Mononuclear cell (primary cell): ENCODE data around the gene TNP1. TPM values are rescaled to one million over a fixed set of nuclear protein-coding genes. Genes with fewer than 3 reads are reported as not detected.

Source experiments
- H3K27me3 ChIP-seq: 2 replicates; pipeline ENCODE4 v1.6.0; 2011; ENCODE audit warnings: low read length, control low read depth; ENCODE audit not compliant: insufficient read depth
- H3K4me1 ChIP-seq: 2 replicates; pipeline ENCODE4 v1.5.1; 2011; ENCODE audit warnings: mild to moderate bottlenecking, low read length, control low read depth; ENCODE audit not compliant: insufficient read depth
- H3K4me3 ChIP-seq: 2 replicates; pipeline ENCODE4 v1.5.1; 2011; ENCODE audit warnings: mild to moderate bottlenecking, low read length, moderate library complexity
- H3K9me3 ChIP-seq: 2 replicates; pipeline ENCODE4 v1.5.1; 2011; ENCODE audit warnings: low read depth, mild to moderate bottlenecking, control low read depth, low read length
- total RNA-seq: library from RNA; depleted of rRNA; stranded (reverse); fragments of >200 nt; gene quantifications from one replicate; pipeline ENCODE4 v1.2.3, GENCODE V29; 2012

TNP1 gene
- total RNA-seq, 1 donor: not detected

DNA sequence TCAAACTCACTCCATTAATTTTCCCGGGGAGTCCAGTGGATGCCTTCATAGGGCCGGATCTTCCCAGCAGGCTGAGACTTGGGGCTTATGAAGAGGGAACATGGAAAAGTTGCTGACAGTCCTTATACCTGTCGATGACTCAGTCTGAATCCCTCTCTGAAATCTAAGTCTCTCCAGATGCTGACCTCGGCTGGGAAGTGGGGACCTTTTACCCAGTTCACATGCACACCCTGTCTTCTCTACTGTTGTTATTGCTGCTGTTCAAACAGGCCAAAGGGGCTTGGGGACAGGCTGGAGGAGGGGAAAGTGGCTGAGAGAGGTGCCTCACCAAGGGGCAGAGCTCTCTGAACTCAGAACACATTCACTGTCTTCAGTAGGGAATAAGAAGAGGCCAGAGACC, 4.1 kb upstream of the TNP1 start:
- H3K9me3 ChIP-seq: no peaks in the 10 kb centered on the region

GRCh38 chr2:216862628-216863398, 2.9 kb upstream of the TNP1 start:
- no peaks in the 10 kb centered on the region for H3K27me3 ChIP-seq
- no peak overlapping the region for H3K4me3 ChIP-seq
- H3K4me1 ChIP-seq: no peaks in the 10 kb centered on the region
- no peaks in the 10 kb centered on the region for H3K9me3 ChIP-seq

More for the DNA sequence above, 4.1 kb upstream of the TNP1 start:
- no peaks in the 10 kb centered on the region for H3K27me3 ChIP-seq
- no peak overlapping the region for H3K4me3 ChIP-seq
- no peaks in the 10 kb centered on the region for H3K4me1 ChIP-seq

- Histone ChIP-seq H3K4me3 (no peak overlapping the region), H3K27me3 (no peaks in the 10 kb centered on the region), H3K9me3 (no peaks in the 10 kb centered on the region), H3K4me1 (no peaks in the 10 kb centered on the region)
Measured at GRCh38 chr2:216860426-216861137, 718 bp upstream of the TNP1 start.

- H3K4me1 ChIP-seq: no peaks in the 10 kb centered on the region
- H3K4me3 ChIP-seq: no peak overlapping the region
- no peaks in the 10 kb centered on the region for H3K9me3 ChIP-seq
- no peaks in the 10 kb centered on the region for H3K27me3 ChIP-seq
Measured at GRCh38 chr2:216858312-216858711, 1.6 kb downstream of the TNP1 start.

GRCh38 chr2:216857131-216857550, 2.7 kb downstream of the TNP1 start:
- H3K4me1 ChIP-seq: no peaks in the 10 kb centered on the region
- H3K9me3 ChIP-seq: no peaks in the 10 kb centered on the region
- no peaks in the 10 kb centered on the region for H3K27me3 ChIP-seq
- no peak overlapping the region for H3K4me3 ChIP-seq

DNA sequence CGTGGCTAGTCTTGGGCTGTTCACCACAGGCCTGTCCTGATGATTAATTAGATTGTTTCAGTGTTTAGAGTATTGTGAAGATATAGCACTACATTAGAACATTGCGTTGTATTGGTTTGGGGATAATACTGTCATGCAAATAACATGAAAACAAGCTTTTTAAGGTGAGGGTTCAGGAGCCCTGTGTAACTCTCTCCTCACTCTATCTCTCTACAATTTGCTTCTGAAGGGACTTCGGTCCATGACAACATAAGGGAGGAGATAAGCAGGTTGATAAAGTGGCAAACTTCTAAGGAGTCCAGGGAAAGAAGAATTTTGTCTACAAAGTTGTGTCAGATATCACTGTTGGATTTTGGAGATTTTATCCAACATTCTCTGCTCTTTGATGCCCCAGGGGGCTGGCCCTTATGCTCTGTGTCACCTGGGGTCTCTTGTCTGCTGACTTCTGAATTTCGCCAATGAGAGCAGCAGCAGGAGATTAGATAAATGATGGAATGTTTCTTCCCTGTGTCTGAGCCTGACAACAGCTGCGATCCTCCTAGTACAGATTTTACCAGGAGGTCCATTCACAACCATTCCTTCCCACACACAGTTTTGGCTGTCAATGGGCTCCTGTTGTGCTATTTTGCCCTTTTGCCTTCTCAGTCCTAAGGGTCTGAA, 3.3 kb downstream of the TNP1 start:
- Histone ChIP-seq H3K9me3 (no peaks in the 10 kb centered on the region), H3K4me3 (no peak overlapping the region), H3K4me1 (no peaks in the 10 kb centered on the region), H3K27me3 (no peaks in the 10 kb centered on the region)

- H3K4me3 ChIP-seq: no peak overlapping the region
- H3K9me3 ChIP-seq: no peaks in the 10 kb centered on the region
- no peaks in the 10 kb centered on the region for H3K27me3 ChIP-seq
- H3K4me1 ChIP-seq: no peaks in the 10 kb centered on the region
Measured at GRCh38 chr2:216855605-216856004, 4.3 kb downstream of the TNP1 start.

GRCh38 chr2:216855079-216855478, 4.8 kb downstream of the TNP1 start:
- no peaks in the 10 kb centered on the region for H3K4me1 ChIP-seq
- no peak overlapping the region for H3K4me3 ChIP-seq
- no peaks in the 10 kb centered on the region for H3K27me3 ChIP-seq
- no peaks in the 10 kb centered on the region for H3K9me3 ChIP-seq

- H3K4me1 ChIP-seq: no peaks in the 10 kb centered on the region
Measured at GRCh38 chr2:216851486-216852090, 8.3 kb downstream of the TNP1 start.

GRCh38 chr2:216850665-216851322, 9.1 kb downstream of the TNP1 start:
- Histone ChIP-seq H3K27me3 (no peaks in the 10 kb centered on the region), H3K4me1 (no peaks in the 10 kb centered on the region), H3K9me3 (no peaks in the 10 kb centered on the region), H3K4me3 (no peak overlapping the region)

More at GRCh38 chr2:216851486-216852090, 8.3 kb downstream of the TNP1 start:
- H3K9me3 ChIP-seq: no peaks in the 10 kb centered on the region
- H3K27me3 ChIP-seq: no peaks in the 10 kb centered on the region
- H3K4me3 ChIP-seq: no peak overlapping the region

- no peaks in the 10 kb centered on the region for H3K9me3 ChIP-seq
- no peaks in the 10 kb centered on the region for H3K4me1 ChIP-seq
- no peak overlapping the region for H3K4me3 ChIP-seq
- no peaks in the 10 kb centered on the region for H3K27me3 ChIP-seq
Measured at GRCh38 chr2:216849987-216850386, 9.9 kb downstream of the TNP1 start.

GRCh38 chr2:216845426-216845825, 14.4 kb downstream of the TNP1 start:
- Histone ChIP-seq H3K4me3 (no peak overlapping the region), H3K27me3 (no peaks in the 10 kb centered on the region), H3K9me3 (no peaks in the 10 kb centered on the region), H3K4me1 (no peaks in the 10 kb centered on the region)

DNA sequence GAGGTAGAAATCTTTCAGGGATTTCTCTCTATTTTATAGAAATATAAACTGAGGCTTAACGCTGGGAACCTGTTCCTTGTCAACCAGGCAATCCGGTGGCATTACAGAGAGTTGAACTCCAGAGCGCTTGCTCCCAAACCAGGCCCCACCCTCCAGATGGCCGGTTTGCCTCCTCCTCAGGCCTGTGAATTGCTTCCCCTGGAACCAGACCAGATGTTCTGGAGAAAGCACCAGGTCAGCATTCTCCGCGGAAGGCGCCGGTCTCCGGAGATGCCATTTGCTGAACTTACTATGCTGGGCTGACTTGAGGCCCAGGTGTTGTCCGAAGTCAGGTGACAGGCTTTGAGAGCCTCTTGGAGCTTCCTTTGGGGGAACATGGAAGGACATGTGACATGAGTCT, 17.2 kb downstream of the TNP1 start:
- Histone ChIP-seq H3K4me3 (no peak overlapping the region), H3K4me1 (no peaks in the 10 kb centered on the region), H3K27me3 (no peaks in the 10 kb centered on the region), H3K9me3 (no peaks in the 10 kb centered on the region)

DNA sequence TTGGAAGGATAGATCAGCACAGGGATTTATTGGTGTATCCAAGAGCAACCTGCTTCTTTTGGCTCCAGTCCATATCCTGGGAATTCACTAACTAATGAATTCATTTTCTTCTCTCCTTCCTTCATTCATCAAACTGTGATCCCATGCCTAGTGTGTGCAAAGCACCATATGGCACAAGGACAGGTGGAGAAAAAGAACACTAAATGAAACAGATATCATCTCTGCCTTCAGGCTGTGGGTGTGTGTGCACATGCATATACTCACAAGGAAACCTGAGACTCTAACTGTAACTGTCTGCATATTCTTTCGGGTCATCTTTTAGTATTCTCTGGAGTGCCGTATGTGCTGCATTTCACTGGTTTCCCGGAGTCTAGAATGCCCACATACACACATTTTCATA, 20.2 kb downstream of the TNP1 start:
- no peaks in the 10 kb centered on the region for H3K27me3 ChIP-seq
- no peak overlapping the region for H3K4me3 ChIP-seq

DNA sequence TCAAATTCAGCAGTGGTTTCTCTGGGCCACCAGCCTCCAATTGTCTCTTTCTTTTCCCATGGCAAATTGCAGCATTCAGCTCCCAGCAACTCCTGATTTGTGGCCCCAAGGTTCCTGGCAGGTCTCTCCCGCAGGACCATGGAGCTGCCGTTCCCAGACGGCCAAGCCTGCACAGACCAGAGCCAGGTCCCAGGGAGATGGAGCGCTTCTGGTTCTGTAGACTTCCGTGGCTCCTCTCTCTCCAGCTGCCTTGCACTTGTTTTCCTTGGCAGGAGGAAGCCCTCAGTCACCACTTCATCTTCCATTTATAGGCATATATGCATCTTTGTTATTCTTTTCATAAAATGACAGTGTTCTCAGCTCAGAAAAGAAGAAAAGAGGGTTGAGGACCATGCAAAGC, 21.7 kb downstream of the TNP1 start:
- Histone ChIP-seq H3K4me1 (no peaks in the 10 kb centered on the region), H3K27me3 (no peaks in the 10 kb centered on the region), H3K9me3 (no peaks in the 10 kb centered on the region), H3K4me3 (no peak overlapping the region)

More for the DNA sequence above, 20.2 kb downstream of the TNP1 start:
- Histone ChIP-seq H3K9me3 (no peaks in the 10 kb centered on the region), H3K4me1 (no peaks in the 10 kb centered on the region)
